OCI-LY3 (cell line): ENCODE measurements around the gene KLK14.

Experiments
- H2AFZ ChIP-seq: fragments of 200-600, 300-600 bp; shearing (Covaris generic); 2 replicates; pipeline ENCODE4 v1.6.0; 2014; ENCODE audit warnings: antibody characterized with exemption, low read depth, low read length
- H3K27ac ChIP-seq: fragments of 200-600, 300-600 bp; sonication (generic); 2 replicates; pipeline ENCODE4 v1.5.1; 2014; ENCODE audit warnings: mild to moderate bottlenecking, low read length, moderate library complexity, mixed read lengths
- H3K27me3 ChIP-seq: fragments of 200-600, 300-600 bp; sonication (generic); 2 replicates; pipeline ENCODE4 v1.6.1; 2014; ENCODE audit warnings: low read depth, low read length, mixed read lengths
- H3K36me3 ChIP-seq: fragments of 200-600, 300-600 bp; sonication (generic); replicated peaks from 2 replicates; pipeline ENCODE3; 2014; ENCODE audit warnings: low read depth, low read length, mixed read lengths
- H3K4me1 ChIP-seq: fragments of 300-600, 200-600 bp; sonication (generic); 2 replicates; pipeline ENCODE4 v1.6.1; 2014; ENCODE audit warnings: low read length, mixed read lengths
- H3K4me2 ChIP-seq: fragments of 200-600, 300-600 bp; sonication (generic); 2 replicates; pipeline ENCODE4 v1.6.1; 2014; ENCODE audit warnings: low read length, mixed read lengths
- H3K4me3 ChIP-seq: fragments of 300-600, 200-600 bp; sonication (generic); 2 replicates; pipeline ENCODE4 v1.5.1; 2014; ENCODE audit warnings: antibody characterized with exemption, mild to moderate bottlenecking, low read length, moderate library complexity
- H3K79me2 ChIP-seq: fragments of 300-600, 200-600 bp; shearing (Covaris generic); 2 replicates; pipeline ENCODE4 v1.6.1; 2014; ENCODE audit warnings: mild to moderate bottlenecking, low read length, mixed read lengths
- H3K9ac ChIP-seq: fragments of 300-600, 200-600 bp; shearing (Covaris generic); 2 replicates; pipeline ENCODE4 v1.6.0; 2014; ENCODE audit warnings: mild to moderate bottlenecking, low read length, moderate library complexity
- H3K9me3 ChIP-seq: fragments of 200-600, 300-600 bp; shearing (Covaris generic); 2 replicates; pipeline ENCODE4 v1.6.1; 2014; ENCODE audit warnings: low read length, mixed read lengths; ENCODE audit not compliant: insufficient read depth
- H4K20me1 ChIP-seq: fragments of 200-600, 300-600 bp; sonication (generic); 2 replicates; pipeline ENCODE4 v1.6.1; 2016; ENCODE audit warnings: low read length, mixed read lengths; ENCODE audit not compliant: insufficient read depth
- CTCF ChIP-seq: fragments of 200-600, 300-600 bp; sonication (generic); IDR thresholded peaks from 2 replicates; pipeline ENCODE4 v1.5.1; 2014; ENCODE audit warnings: antibody characterized with exemption, low read length, low read depth
- EZH2phosphoT487 ChIP-seq: fragments of 200-600 bp; shearing (Covaris generic); IDR thresholded peaks from 2 replicates; pipeline ENCODE4 v1.6.1; 2018; ENCODE audit warnings: antibody characterized with exemption, mixed run types, low read depth

Gene KLK14

GRCh38 chr19:51066393-51067186 lies 16.1 kb downstream of the KLK14 start:
- Histone ChIP-seq H3K9me3 (no peaks in the 10 kb centered on the region), H3K4me2 (no peak overlapping the region), H3K4me1 (no peaks in the 10 kb centered on the region), H3K4me3 (no peak overlapping the region), H3K27ac (no peak overlapping the region), H4K20me1 (no peaks in the 10 kb centered on the region), H2AFZ (no peak overlapping the region), H3K9ac (no peak overlapping the region), H3K36me3 (no peaks in the 10 kb centered on the region), H3K27me3 (peaks cover 39% of the 10 kb centered on the region), H3K79me2 (no peaks in the 10 kb centered on the region)
- TF ChIP-seq EZH2phosphoT487 (no peak), CTCF (no peak)

- H3K36me3 ChIP-seq = no peaks in the 10 kb centered on the region
- TF ChIP-seq CTCF (no peak), EZH2phosphoT487 (no peak)
- H2AFZ ChIP-seq = no peak overlapping the region
- H3K4me2 ChIP-seq = no peak overlapping the region
- no peaks in the 10 kb centered on the region for H4K20me1 ChIP-seq
- no peak overlapping the region for H3K4me3 ChIP-seq
- no peaks in the 10 kb centered on the region for H3K4me1 ChIP-seq
- H3K27ac ChIP-seq = no peak overlapping the region
- no peaks in the 10 kb centered on the region for H3K9me3 ChIP-seq
- H3K27me3 ChIP-seq = peaks cover 36% of the 10 kb centered on the region
- H3K79me2 ChIP-seq = no peaks in the 10 kb centered on the region
- H3K9ac ChIP-seq = no peak overlapping the region
Observed at GRCh38 chr19:51065221-51065960, 17.3 kb downstream of the KLK14 start.

GRCh38 chr19:51064534-51065220 lies 18.0 kb downstream of the KLK14 start, which contains the start of gene KLK13:
Gene KLK13 (minus strand): TSS chr19:51065092. CDS start chr19:51065067, 25 bp downstream.
- Histone ChIP-seq H3K27ac (no peak within 1 kb of the TSS), H3K4me3 (no peak within 1 kb of the TSS), H3K36me3 (no peaks in the 10 kb centered on the region), H2AFZ (no peak within 1 kb of the TSS), H3K4me1 (no peaks in the 10 kb centered on the region), H4K20me1 (no peaks in the 10 kb centered on the region), H3K27me3 (peaks cover 36% of the 10 kb centered on the region), H3K79me2 (no peaks in the 10 kb centered on the region), H3K9ac (no peak within 1 kb of the TSS), H3K4me2 (no peak within 1 kb of the TSS), H3K9me3 (no peaks in the 10 kb centered on the region)
- no peak for TF ChIP-seq EZH2phosphoT487
- TF ChIP-seq CTCF = no peak

GRCh38 chr19:51063664-51064063 lies 19.0 kb downstream of the KLK14 start:
- H3K9me3 ChIP-seq = no peaks in the 10 kb centered on the region
- H3K9ac ChIP-seq = no peak overlapping the region
- TF ChIP-seq CTCF (no peak), EZH2phosphoT487 (no peak)
- H3K27me3 ChIP-seq = peaks cover 30% of the 10 kb centered on the region; the same call in 1 of the 2 replicates
- H3K27ac ChIP-seq = no peak overlapping the region
- H3K4me3 ChIP-seq = no peak overlapping the region
- no peaks in the 10 kb centered on the region for H3K36me3 ChIP-seq
- no peak overlapping the region for H3K4me2 ChIP-seq
- no peaks in the 10 kb centered on the region for H3K4me1 ChIP-seq
- H2AFZ ChIP-seq = no peak overlapping the region
- no peaks in the 10 kb centered on the region for H4K20me1 ChIP-seq
- no peaks in the 10 kb centered on the region for H3K79me2 ChIP-seq
